HEK293 (cell line): ENCODE data around the gene TTN.

Source experiments
- GLI2 ChIP-seq: fragments of 450-650 bp; formaldehyde crosslinking; IDR thresholded peaks from 2 replicates; pipeline ENCODE4; 2017; ENCODE audit warnings: missing biosample characterization, missing genetic modification characterization, low read depth, borderline replicate concordance
- ZNF138 ChIP-seq: fragments of 450-650 bp; formaldehyde crosslinking; IDR thresholded peaks from 2 replicates; pipeline ENCODE4 v1.5.1; 2016; ENCODE audit warnings: missing biosample characterization, missing genetic modification characterization, borderline replicate concordance
- ZNF202 ChIP-seq: fragments of 450-650 bp; formaldehyde crosslinking; IDR thresholded peaks from 2 replicates; pipeline ENCODE4 v1.5.1; 2016; ENCODE audit warnings: missing biosample characterization, missing genetic modification characterization, borderline replicate concordance
- ZNF239 ChIP-seq: fragments of 450-650 bp; formaldehyde crosslinking; IDR thresholded peaks from 2 replicates; pipeline ENCODE4 v1.5.1; 2016; ENCODE audit warnings: missing biosample characterization, missing genetic modification characterization
- ZNF48 ChIP-seq: fragments of 450-650 bp; formaldehyde crosslinking; IDR thresholded peaks from 2 replicates; pipeline ENCODE4 v1.5.1; 2016; ENCODE audit warnings: missing biosample characterization, missing genetic modification characterization
- ZNF629 ChIP-seq: fragments of 450-650 bp; formaldehyde crosslinking; IDR thresholded peaks from 2 replicates; pipeline ENCODE4 v1.5.1; 2017; ENCODE audit warnings: missing biosample characterization, missing genetic modification characterization
- ZNF777 ChIP-seq: fragments of 450-650 bp; formaldehyde crosslinking; IDR thresholded peaks from 2 replicates; pipeline ENCODE4 v1.5.1; 2017; ENCODE audit warnings: missing biosample characterization, missing genetic modification characterization, borderline replicate concordance
- TF ChIP-seq, protein P1 (sequence below): fragments of 450-650 bp; formaldehyde crosslinking; IDR thresholded peaks from 2 replicates; pipeline ENCODE4 v1.5.1; 2016; ENCODE audit warnings: missing biosample characterization, missing genetic modification characterization
- TF ChIP-seq, protein P2 (sequence below): fragments of 450-650 bp; formaldehyde crosslinking; IDR thresholded peaks from 2 replicates; pipeline ENCODE4 v1.5.1; 2016; ENCODE audit warnings: missing biosample characterization, missing genetic modification characterization
- TF ChIP-seq, protein P3 (sequence below): fragments of 450-650 bp; formaldehyde crosslinking; IDR thresholded peaks from 2 replicates; pipeline ENCODE4 v1.5.1; 2016; ENCODE audit warnings: missing biosample characterization, missing genetic modification characterization, low read depth

DNA sequence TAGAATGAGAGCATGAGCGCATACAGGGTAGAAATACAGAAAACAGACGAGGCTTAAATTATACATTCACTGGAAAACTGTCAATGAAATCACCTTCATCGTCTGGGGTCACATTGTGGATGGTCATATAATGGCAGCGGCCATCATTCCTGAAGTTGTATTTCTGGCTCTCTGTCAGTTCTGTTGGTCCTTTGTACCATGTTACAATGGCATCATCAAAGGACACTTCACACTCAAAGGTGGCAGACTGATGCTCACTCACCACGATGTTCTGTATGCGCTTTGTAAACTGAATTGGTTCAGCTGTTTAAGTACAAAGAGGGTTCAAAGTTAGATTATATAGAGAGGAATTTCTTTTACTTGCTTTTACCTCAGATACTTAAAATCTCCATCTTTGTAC, 104.9 kb downstream of the TTN start:
- TF ChIP-seq ZNF629 (tag by site-specific recombination) (no peak), ZNF48 (no peak), ZNF202 (tag by site-specific recombination) (no peak), ZNF138 (tag by site-specific recombination) (no peak), ZNF239 (tag by site-specific recombination) (no peak), GLI2 (tag by site-specific recombination) (no peak), ZNF777 (tag by site-specific recombination) (no peak)
- TF ChIP-seq, protein P1, sequence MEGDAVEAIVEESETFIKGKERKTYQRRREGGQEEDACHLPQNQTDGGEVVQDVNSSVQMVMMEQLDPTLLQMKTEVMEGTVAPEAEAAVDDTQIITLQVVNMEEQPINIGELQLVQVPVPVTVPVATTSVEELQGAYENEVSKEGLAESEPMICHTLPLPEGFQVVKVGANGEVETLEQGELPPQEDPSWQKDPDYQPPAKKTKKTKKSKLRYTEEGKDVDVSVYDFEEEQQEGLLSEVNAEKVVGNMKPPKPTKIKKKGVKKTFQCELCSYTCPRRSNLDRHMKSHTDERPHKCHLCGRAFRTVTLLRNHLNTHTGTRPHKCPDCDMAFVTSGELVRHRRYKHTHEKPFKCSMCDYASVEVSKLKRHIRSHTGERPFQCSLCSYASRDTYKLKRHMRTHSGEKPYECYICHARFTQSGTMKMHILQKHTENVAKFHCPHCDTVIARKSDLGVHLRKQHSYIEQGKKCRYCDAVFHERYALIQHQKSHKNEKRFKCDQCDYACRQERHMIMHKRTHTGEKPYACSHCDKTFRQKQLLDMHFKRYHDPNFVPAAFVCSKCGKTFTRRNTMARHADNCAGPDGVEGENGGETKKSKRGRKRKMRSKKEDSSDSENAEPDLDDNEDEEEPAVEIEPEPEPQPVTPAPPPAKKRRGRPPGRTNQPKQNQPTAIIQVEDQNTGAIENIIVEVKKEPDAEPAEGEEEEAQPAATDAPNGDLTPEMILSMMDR, result no peak
- TF ChIP-seq, protein P2, sequence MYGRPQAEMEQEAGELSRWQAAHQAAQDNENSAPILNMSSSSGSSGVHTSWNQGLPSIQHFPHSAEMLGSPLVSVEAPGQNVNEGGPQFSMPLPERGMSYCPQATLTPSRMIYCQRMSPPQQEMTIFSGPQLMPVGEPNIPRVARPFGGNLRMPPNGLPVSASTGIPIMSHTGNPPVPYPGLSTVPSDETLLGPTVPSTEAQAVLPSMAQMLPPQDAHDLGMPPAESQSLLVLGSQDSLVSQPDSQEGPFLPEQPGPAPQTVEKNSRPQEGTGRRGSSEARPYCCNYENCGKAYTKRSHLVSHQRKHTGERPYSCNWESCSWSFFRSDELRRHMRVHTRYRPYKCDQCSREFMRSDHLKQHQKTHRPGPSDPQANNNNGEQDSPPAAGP (tag by site-specific recombination), result no peak
- TF ChIP-seq, protein P3, sequence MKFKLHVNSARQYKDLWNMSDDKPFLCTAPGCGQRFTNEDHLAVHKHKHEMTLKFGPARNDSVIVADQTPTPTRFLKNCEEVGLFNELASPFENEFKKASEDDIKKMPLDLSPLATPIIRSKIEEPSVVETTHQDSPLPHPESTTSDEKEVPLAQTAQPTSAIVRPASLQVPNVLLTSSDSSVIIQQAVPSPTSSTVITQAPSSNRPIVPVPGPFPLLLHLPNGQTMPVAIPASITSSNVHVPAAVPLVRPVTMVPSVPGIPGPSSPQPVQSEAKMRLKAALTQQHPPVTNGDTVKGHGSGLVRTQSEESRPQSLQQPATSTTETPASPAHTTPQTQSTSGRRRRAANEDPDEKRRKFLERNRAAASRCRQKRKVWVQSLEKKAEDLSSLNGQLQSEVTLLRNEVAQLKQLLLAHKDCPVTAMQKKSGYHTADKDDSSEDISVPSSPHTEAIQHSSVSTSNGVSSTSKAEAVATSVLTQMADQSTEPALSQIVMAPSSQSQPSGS, result no peak
